Omental fat pad (tissue), 4 donors: ENCODE measurements around the gene ASNSD1. TPM values are rescaled to one million over a fixed set of nuclear protein-coding genes. Genes with fewer than 3 reads are reported as not detected.

Experiments
- ATAC-seq: fragments of 150-250 bp; one replicate; pipeline ENCODE4 v1.9.1; 2016; ENCODE audit warnings: mild to moderate bottlenecking, moderate library complexity; ENCODE audit not compliant: low FRiP score
- DNase-seq: peaks from one replicate; pipeline ENCODE4 v3.0.0-alpha.2; 2019; ENCODE audit warnings: low spot score
- CTCF ChIP-seq, 3 donors: fragments of 450-650 bp; IDR thresholded peaks; one replicate each; pipeline ENCODE4 v1.5.1; 2016 to 2017; ENCODE audit warnings: antibody characterized with exemption in 3 of 3, mild to moderate bottlenecking in 3 of 3, moderate library complexity in 2 of 3
- total RNA-seq, 4 donors: library from RNA; depleted of rRNA; stranded (reverse); fragments of >200 nt; gene quantifications; one replicate each; pipeline ENCODE4 v1.1.0, GENCODE V29; 2016

Gene ASNSD1
- total RNA-seq, 4 donors from 2014 or later, result 46.0 to 61.8 (median 50.3) TPM

- no peak for ATAC-seq
- TF ChIP-seq CTCF (IDR thresholded peaks at IDR 0.05), result no peak
- no peak for DNase-seq
These were observed 58.3 kb downstream of the ASNSD1 start for GRCh38 chr2:189719571-189719970.

Other genes starting within 250 kb of the ASNSD1 start
- gene WDR75, start 220.0 kb upstream of the ASNSD1 start, total RNA-seq, result 10 to 100 TPM; 31.6 to 49.4 (median 38.8) TPM
- 100 to 1,000 TPM in 3 of 4 donors, 10 to 100 TPM in 1; 34.8 to 227 (median 108) TPM for gene SLC40A1, start 80.7 kb upstream of the ASNSD1 start, total RNA-seq
- 10 to 100 TPM in 2 of 4 donors, 1 to 10 TPM in 2; 7.3 to 19.4 (median 10.8) TPM for gene ANKAR, start 13.2 kb downstream of the ASNSD1 start, total RNA-seq
- 1 to 10 TPM; 1.3 to 9.6 (median 4.9) TPM for gene OSGEPL1, start 101.3 kb downstream of the ASNSD1 start, total RNA-seq
- 100 to 1,000 TPM in 2 of 4 donors, 10 to 100 TPM in 2; 74.0 to 114 (median 97.4) TPM for gene ORMDL1, start 122.9 kb downstream of the ASNSD1 start, total RNA-seq
- gene PMS1, start 123.0 kb downstream of the ASNSD1 start, total RNA-seq, result 10 to 100 TPM; 16.8 to 29.8 (median 19.5) TPM